ENCODE measurements around the gene KRTAP20-2.

KRTAP20-2 gene

GRCh38 chr21:30616125-30616524, 18.9 kb upstream of the KRTAP20-2 start, which contains the start of gene KRTAP20-1:
Gene KRTAP20-1, plus strand, starts transcription at chr21:30616425. Its CDS starts 30 bp downstream, at chr21:30616455.
- TF ChIP-seq ZNF70 (CRISPR knock-in tag; IDR thresholded peaks at IDR 0.05) (no peak), RARB (CRISPR knock-in tag; IDR thresholded peaks at IDR 0.05) (no peak), TCF4 (CRISPR knock-in tag; IDR thresholded peaks at IDR 0.05; ENCODE audit: borderline replicate concordance) (no peak), ZFP3 (CRISPR knock-in tag; IDR thresholded peaks at IDR 0.05) (no peak), PPARA (CRISPR knock-in tag; IDR thresholded peaks at IDR 0.05; ENCODE audit: borderline replicate concordance) (no peak)
- TF ChIP-seq, protein P1, sequence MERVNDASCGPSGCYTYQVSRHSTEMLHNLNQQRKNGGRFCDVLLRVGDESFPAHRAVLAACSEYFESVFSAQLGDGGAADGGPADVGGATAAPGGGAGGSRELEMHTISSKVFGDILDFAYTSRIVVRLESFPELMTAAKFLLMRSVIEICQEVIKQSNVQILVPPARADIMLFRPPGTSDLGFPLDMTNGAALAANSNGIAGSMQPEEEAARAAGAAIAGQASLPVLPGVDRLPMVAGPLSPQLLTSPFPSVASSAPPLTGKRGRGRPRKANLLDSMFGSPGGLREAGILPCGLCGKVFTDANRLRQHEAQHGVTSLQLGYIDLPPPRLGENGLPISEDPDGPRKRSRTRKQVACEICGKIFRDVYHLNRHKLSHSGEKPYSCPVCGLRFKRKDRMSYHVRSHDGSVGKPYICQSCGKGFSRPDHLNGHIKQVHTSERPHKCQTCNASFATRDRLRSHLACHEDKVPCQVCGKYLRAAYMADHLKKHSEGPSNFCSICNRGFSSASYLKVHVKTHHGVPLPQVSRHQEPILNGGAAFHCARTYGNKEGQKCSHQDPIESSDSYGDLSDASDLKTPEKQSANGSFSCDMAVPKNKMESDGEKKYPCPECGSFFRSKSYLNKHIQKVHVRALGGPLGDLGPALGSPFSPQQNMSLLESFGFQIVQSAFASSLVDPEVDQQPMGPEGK (CRISPR knock-in tag; IDR thresholded peaks at IDR 0.05; ENCODE audit: borderline replicate concordance) = no peak
- TF ChIP-seq, protein P2, sequence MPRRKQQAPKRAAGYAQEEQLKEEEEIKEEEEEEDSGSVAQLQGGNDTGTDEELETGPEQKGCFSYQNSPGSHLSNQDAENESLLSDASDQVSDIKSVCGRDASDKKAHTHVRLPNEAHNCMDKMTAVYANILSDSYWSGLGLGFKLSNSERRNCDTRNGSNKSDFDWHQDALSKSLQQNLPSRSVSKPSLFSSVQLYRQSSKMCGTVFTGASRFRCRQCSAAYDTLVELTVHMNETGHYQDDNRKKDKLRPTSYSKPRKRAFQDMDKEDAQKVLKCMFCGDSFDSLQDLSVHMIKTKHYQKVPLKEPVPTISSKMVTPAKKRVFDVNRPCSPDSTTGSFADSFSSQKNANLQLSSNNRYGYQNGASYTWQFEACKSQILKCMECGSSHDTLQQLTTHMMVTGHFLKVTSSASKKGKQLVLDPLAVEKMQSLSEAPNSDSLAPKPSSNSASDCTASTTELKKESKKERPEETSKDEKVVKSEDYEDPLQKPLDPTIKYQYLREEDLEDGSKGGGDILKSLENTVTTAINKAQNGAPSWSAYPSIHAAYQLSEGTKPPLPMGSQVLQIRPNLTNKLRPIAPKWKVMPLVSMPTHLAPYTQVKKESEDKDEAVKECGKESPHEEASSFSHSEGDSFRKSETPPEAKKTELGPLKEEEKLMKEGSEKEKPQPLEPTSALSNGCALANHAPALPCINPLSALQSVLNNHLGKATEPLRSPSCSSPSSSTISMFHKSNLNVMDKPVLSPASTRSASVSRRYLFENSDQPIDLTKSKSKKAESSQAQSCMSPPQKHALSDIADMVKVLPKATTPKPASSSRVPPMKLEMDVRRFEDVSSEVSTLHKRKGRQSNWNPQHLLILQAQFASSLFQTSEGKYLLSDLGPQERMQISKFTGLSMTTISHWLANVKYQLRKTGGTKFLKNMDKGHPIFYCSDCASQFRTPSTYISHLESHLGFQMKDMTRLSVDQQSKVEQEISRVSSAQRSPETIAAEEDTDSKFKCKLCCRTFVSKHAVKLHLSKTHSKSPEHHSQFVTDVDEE (CRISPR knock-in tag; IDR thresholded peaks at IDR 0.05) = no peak
- ATAC-seq = no peak

- TF ChIP-seq ARNTL (CRISPR knock-in tag; IDR thresholded peaks at IDR 0.05; ENCODE audit: borderline replicate concordance, low read depth) (no peak), ESRRG (CRISPR knock-in tag; IDR thresholded peaks at IDR 0.05) (no peak), TCF4 (CRISPR knock-in tag; IDR thresholded peaks at IDR 0.05; ENCODE audit: borderline replicate concordance) (no peak), ZFP30 (CRISPR knock-in tag; IDR thresholded peaks at IDR 0.05) (no peak), ZNF70 (CRISPR knock-in tag; IDR thresholded peaks at IDR 0.05) (no peak), RARB (CRISPR knock-in tag; IDR thresholded peaks at IDR 0.05) (no peak), ZNF8 (CRISPR knock-in tag; IDR thresholded peaks at IDR 0.05) (no peak), SNAI2 (CRISPR knock-in tag; IDR thresholded peaks at IDR 0.05) (no peak), OSR1 (CRISPR knock-in tag; IDR thresholded peaks at IDR 0.05) (no peak)
- TF ChIP-seq, protein P2 (CRISPR knock-in tag; IDR thresholded peaks at IDR 0.05) = no peak
- TF ChIP-seq, protein P3, sequence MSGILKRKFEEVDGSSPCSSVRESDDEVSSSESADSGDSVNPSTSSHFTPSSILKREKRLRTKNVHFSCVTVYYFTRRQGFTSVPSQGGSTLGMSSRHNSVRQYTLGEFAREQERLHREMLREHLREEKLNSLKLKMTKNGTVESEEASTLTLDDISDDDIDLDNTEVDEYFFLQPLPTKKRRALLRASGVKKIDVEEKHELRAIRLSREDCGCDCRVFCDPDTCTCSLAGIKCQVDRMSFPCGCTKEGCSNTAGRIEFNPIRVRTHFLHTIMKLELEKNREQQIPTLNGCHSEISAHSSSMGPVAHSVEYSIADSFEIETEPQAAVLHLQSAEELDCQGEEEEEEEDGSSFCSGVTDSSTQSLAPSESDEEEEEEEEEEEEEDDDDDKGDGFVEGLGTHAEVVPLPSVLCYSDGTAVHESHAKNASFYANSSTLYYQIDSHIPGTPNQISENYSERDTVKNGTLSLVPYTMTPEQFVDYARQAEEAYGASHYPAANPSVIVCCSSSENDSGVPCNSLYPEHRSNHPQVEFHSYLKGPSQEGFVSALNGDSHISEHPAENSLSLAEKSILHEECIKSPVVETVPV (CRISPR knock-in tag; IDR thresholded peaks at IDR 0.05) = no peak
- ATAC-seq = no peak
Measured at GRCh38 chr21:30620080-30620479, 14.9 kb upstream of the KRTAP20-2 start.

DNA sequence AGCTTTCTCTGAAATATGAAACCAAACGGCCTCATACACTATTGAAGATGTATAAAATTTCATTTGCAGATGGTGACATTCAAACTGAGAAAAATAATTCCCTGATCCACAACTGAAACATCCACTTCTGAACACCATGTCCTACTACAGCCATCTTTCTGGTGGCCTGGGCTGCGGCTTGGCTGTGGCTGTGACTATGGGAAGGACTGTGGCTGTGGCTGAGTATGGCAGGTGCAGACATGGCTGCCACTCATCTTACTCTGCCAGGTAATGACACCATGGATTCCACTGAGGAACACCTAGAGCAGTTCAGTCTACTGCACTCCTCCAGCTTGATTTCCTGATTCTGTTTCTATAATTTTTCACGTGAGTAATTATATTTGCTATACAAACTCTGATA, 14.5 kb upstream of the KRTAP20-2 start, which contains the start of gene KRTAP20-4:
TSS of gene KRTAP20-4 (plus strand) at position 106 of the 400 bp plus-strand sequence.
- no peak for TF ChIP-seq ZNF8 (CRISPR knock-in tag; IDR thresholded peaks at IDR 0.05)
- TF ChIP-seq ZFP3 (CRISPR knock-in tag; IDR thresholded peaks at IDR 0.05) = no peak
- no peak for TF ChIP-seq ZNF565 (CRISPR knock-in tag; conservative IDR thresholded peaks at IDR 0.05; ENCODE audit: low read depth)
- TF ChIP-seq ISL1 (CRISPR knock-in tag; IDR thresholded peaks at IDR 0.05) = no peak
- no peak for TF ChIP-seq ARNTL (CRISPR knock-in tag; IDR thresholded peaks at IDR 0.05; ENCODE audit: borderline replicate concordance, low read depth)
- TF ChIP-seq ZC3H10 (CRISPR knock-in tag; IDR thresholded peaks at IDR 0.05) = no peak
- TF ChIP-seq PPARA (CRISPR knock-in tag; IDR thresholded peaks at IDR 0.05; ENCODE audit: borderline replicate concordance) = no peak
- no peak for ATAC-seq

GRCh38 chr21:30623362-30623761, 11.6 kb upstream of the KRTAP20-2 start:
- ATAC-seq = no peak
- no peak for TF ChIP-seq BACH2 (CRISPR knock-in tag; IDR thresholded peaks at IDR 0.05; ENCODE audit: borderline replicate concordance)
- TF ChIP-seq, protein P2 (CRISPR knock-in tag; IDR thresholded peaks at IDR 0.05) = no peak
- TF ChIP-seq ARNTL (CRISPR knock-in tag; IDR thresholded peaks at IDR 0.05; ENCODE audit: borderline replicate concordance, low read depth) = no peak
- TF ChIP-seq, protein P1 (CRISPR knock-in tag; IDR thresholded peaks at IDR 0.05; ENCODE audit: borderline replicate concordance) = no peak
- no peak for TF ChIP-seq TCF4 (CRISPR knock-in tag; IDR thresholded peaks at IDR 0.05; ENCODE audit: borderline replicate concordance)
- TF ChIP-seq ZFP3 (CRISPR knock-in tag; IDR thresholded peaks at IDR 0.05) = no peak
- TF ChIP-seq SNAI2 (CRISPR knock-in tag; IDR thresholded peaks at IDR 0.05) = no peak
- TF ChIP-seq OSR1 (CRISPR knock-in tag; IDR thresholded peaks at IDR 0.05) = no peak
- TF ChIP-seq ISL1 (CRISPR knock-in tag; IDR thresholded peaks at IDR 0.05) = no peak
- TF ChIP-seq ZNF565 (CRISPR knock-in tag; conservative IDR thresholded peaks at IDR 0.05; ENCODE audit: low read depth) = no peak
- TF ChIP-seq ZFP30 (CRISPR knock-in tag; IDR thresholded peaks at IDR 0.05) = no peak
- TF ChIP-seq PPARA (CRISPR knock-in tag; IDR thresholded peaks at IDR 0.05; ENCODE audit: borderline replicate concordance) = no peak
- TF ChIP-seq CSDC2 (CRISPR knock-in tag; IDR thresholded peaks at IDR 0.05) = no peak

Measured in SK-N-SH treated with all-trans-retinoic acid at 6 μM for 48 hours (cell line).